HG03558 (cell line): Measurements from ENCODE around the gene S100A9.

Source experiments
- ATAC-seq: cut with Tn5 transposase; IDR thresholded peaks from one replicate; pipeline ENCODE4 v1.9.1; 2021; ENCODE audit warnings: moderate number of reproducible peaks; ENCODE audit not compliant: unreplicated experiment; ENCODE audit errors: extremely low read depth

S100A9 gene

DNA sequence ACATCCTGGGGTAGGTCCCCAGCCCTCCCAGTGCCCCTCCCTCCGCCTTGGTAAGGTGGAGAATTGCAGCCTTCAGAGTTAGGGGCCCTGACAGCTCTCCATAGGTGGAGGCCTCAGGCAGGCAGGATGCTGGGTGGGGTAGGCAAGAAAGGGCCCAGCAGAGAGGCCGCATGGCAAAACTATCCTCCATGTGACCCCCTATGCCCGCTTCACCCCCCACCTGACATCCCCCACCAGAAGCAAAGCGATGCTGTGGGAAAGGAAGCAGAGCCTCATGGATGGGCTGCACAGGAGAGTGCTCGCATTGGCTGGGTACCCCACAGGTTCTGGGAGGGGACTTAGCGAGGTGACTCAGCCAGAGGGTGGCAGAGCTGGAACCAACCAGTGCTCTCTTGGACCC, 1.6 kb downstream of the S100A9 start:
- ATAC-seq = no peak

GRCh38 chr1:153360190-153360589, 2.5 kb downstream of the S100A9 start:
- no peak for ATAC-seq

GRCh38 chr1:153360592-153361479, 3.2 kb downstream of the S100A9 start:
- no peak for ATAC-seq

DNA sequence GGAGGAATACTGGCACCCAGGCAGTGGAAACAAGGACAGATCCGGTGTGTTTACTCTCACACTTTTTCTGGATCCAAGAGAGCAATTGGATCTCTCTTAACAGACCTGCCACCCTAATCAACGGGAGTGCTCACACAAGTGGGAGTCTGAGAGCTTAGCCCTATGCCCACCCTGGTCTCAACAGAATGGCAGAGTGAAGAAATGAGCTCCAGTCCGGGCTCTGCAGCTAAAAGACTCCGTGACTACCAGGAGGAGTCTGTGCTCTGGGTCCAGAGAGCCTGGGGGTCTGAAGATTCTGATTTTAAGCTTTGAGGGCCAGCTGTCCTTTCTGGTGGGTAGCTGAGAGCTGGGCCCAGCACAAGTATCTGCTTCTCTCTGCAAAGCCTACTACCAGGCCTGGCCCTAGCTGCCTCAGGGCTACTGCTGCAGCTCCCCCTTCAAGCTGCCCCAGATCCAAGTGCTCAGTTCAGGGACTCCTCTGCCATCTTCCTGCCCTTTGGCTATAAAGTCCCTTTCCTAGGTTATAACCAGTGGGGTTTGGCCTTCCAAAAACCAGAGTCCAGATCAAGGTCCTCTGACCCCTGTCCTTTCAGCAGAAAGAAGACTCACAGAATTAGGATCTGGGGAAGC, 3.9 kb downstream of the S100A9 start:
- ATAC-seq = no peak

DNA sequence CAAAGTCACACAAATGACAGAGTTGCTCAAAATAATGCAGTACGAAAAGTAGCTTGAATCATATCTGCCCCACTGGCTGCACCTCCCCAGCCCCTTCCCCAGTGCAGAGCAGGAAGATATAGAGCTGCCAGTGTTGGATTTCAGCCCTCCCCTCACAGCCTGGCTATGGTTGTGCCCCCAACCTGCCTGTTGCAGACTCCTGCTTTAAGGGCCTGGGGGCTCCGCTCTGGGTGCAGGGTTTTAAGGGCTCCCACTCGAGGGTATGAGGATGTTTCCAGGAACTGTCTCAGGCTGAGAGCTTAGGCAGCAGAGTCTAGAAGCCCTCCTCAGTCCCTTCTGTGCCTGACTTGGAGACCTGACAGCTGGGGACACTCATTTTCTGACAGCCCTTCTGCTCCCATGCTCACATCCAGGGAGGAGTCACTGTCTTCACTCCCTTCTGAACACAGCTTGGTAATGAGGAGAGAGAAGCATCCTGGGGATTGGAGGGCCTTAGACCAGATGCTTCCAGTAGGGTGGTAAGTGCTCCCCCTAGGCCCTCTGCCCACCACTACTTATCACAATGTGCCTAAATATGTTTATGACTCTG, 4.6 kb downstream of the S100A9 start:
- no peak for ATAC-seq

DNA sequence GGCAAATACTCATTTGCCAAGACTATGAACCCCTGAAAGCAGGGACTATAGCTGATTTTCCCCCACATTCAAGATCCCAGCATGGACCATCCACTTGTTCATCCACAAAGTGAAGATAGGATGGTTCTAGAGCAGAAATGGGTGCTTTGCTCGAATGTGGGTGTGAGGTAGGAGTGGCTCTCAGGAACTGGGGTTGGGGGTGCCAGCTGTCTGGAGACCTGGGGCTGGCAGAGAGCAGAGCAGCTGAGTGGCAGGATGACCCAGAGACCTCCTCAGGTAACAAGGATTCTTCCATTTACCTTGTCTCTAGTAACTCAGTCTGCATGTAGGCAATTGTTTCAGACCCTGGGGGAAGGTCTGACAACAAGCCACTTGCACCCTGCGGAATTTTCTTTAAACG, 6.0 kb downstream of the S100A9 start:
- no peak for ATAC-seq

- ATAC-seq = no peak
Observed at GRCh38 chr1:153364156-153364555, 6.5 kb downstream of the S100A9 start.

DNA sequence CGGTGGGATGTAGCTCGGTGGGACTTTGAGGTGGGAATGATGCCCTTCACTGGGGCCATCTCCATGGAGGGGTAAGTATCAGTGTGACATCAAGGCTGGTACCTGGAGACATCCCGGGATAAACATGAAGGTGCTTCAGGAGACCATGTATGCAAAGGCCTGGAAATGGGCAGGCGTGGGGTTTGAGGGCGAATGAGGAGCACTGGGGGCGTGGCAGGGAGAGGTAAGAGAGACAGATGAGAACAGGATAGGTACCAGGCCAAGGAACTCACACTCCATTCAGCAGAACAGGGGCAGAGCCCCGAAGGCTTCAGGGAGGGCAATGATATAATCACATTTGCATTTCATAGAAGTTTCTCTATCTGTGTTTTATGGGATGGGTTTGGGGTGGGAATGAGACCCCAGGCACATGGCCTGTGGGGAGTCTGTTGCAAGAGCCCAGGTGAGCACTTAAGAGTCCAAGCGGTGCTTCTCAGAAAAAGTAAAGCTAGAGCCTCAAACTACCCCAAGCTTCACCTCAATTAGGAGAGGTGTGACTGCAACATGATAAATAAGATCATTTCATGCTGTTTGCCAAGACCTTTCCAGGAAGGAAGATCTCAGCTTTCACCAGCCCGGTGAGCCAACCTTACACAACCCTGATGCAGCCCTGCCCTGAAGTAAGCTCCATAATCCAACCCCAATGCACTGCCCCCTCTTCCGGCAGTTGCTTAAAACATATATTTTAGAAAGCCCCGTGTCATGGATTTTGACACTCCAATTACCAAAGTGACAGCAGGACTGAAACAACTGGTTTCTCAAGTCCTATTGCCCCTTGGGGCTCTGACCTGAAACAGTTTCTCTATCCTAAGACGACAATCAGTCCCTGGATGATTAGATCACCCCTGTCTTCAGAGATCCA, 7.4 kb downstream of the S100A9 start:
- no peak for ATAC-seq

- no peak for ATAC-seq
Observed at GRCh38 chr1:153365696-153366095, 8.0 kb downstream of the S100A9 start.

DNA sequence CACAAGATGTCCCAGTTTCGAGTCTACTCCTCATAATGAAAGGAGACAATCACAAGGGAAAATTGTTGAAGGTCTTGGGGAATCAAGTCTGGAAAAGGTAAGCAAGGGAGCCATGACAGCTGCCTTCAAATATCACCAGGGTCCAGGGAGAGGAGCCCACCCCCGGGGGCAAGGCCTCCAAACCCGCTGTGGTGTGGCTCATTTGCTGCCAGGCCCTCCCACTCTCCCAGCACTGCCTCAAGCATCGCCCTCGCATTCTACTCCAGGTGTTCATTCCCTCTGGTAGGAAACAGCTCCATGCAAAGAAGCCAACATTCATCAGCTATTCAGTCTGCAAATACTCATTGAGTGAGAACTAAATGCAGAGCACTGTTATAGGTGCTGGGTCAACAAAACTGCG, 8.6 kb downstream of the S100A9 start:
- ATAC-seq = no peak

DNA sequence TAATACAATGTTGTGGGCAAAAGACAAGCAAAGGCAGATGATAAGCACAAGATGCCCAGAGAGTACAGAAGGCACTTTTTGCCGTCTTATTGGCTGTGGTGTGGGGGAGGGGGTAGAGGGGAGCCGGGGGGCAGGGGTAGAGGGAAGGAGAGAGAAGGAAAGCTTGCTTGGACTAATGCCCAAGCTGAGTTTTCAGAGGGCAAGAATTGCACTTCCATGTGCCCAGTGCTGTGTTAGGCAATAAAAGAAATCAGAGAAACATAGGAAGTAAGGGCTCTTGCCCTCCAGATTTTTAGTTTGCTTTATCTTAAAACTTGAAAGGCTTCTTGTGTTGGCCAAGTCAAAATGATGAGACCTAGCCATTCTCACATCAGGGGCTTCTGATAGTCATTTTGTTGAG, 9.4 kb downstream of the S100A9 start:
- ATAC-seq = no peak

DNA sequence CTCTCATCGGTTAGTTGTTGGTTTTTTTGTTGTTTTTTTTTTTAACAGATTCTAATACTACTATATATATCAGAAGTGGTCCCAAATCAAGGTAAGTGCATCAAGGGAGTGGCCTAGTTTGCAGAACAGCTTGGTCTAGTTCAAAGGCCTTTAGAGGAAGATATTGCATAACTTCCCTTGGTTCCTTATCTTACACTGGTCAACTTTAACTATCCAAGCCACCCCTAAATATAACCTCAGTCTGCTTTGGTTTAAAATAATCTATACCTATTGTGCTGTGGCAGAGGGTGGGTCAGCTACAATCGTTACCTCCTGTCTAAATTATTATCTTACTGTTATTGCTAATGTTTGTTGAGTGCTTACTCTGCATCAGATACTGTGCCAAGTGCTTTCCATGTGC, 10.8 kb downstream of the S100A9 start:
- ATAC-seq = no peak

- ATAC-seq = no peak
Observed at GRCh38 chr1:153370146-153370545, 12.5 kb downstream of the S100A9 start.

DNA sequence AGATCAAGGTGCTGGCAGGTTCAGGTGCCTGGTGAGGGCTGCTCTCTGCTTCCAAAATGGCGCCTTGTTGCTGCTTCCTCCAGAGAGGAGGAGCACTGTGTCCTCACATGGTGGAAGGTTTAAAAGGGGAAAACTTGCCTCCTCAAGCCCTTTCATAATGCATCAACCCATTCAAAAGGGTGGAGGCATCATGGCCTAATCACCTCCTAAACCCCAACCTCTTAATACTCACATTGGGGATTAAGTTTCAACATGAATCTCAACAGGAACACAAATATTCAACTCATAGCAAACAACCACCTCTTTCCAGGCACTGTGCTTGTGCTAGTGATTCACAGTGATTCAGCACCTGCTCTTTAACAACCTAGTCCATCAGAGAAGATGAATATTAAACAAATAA, 13.6 kb downstream of the S100A9 start:
- no peak for ATAC-seq

DNA sequence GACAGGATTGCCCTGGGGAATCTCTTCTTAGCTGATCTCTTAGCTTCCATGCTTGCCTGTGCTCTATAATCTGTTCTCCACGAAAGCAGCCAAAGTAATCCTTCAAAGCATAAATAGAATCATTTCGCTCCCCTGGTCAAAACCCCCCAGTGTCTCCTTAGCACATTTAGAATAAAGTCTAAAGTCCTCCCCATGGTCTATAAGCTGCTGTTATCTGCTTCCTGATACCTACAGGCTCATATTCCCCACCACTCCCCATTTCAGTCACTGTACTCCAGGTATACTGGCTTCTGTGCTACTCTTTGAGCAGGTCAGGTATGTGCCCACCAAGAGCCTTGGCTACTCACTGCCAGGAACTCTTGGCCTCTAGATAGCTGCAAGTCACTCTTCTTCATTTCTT, 14.9 kb downstream of the S100A9 start:
- ATAC-seq = no peak

- ATAC-seq = no peak
Observed at GRCh38 chr1:153374071-153374470, 16.4 kb downstream of the S100A9 start.

GRCh38 chr1:153375511-153375910, 17.9 kb downstream of the S100A9 start, which contains the start of gene S100A12:
S100A12 (minus strand) TSS chr1:153375621; CDS start chr1:153374592, 1,029 bp downstream.
- no peak for ATAC-seq

GRCh38 chr1:153379591-153379990, 21.9 kb downstream of the S100A9 start:
- no peak for ATAC-seq

GRCh38 chr1:153380711-153381110, 23.1 kb downstream of the S100A9 start:
- ATAC-seq = no peak

- no peak for ATAC-seq
Observed at GRCh38 chr1:153384958-153385580, 27.4 kb downstream of the S100A9 start.
